SK-N-SH (cell line): Measurements from ENCODE around the gene ALDOA. TPM values are rescaled to one million over a fixed set of nuclear protein-coding genes. Genes with fewer than 3 reads are reported as not detected.

ENCODE experiments used
- CTCF ChIA-PET: fragments of 300-600, 350-600 bp; formaldehyde crosslinking; extraction: SDS; loops from one replicate; lab custom pipeline; 2021; lab: Yijun Ruan, JAX
- POLR2A ChIA-PET: fragments of 350-600 bp; sonication (Branson Sonifier 250); formaldehyde crosslinking; extraction: SDS; loops from one replicate; lab custom pipeline; 2020; ENCODE audit warnings: antibody characterized with exemption, inconsistent platforms; lab: Yijun Ruan, JAX
- DNase-seq: peaks from one replicate; pipeline ENCODE4 v3.0.0; 2012
- H2AFZ ChIP-seq: fragments of 200-600 bp; sonication (generic); 2 replicates; pipeline ENCODE4 v1.8.1; 2016; ENCODE audit warnings: antibody characterized with exemption, mild to moderate bottlenecking, low read depth
- H3F3A ChIP-seq: fragments of 200-600 bp; sonication (generic); replicated peaks from 2 replicates; pipeline ENCODE3; 2016; ENCODE audit warnings: antibody characterized with exemption, mild to moderate bottlenecking; ENCODE audit not compliant: insufficient read depth
- H3K27ac ChIP-seq, 2 experiments: fragments of 200-500 bp in 1 of 2; fragments of 200-600 bp in 1 of 2; sonication (Bioruptor generic) in 1 of 2; sonication (generic), shearing (Covaris generic) in 1 of 2; 2 replicates each; pipeline versions ENCODE4 v1.5.1 to v1.6.1; 2014 to 2016; ENCODE audit warnings: low read depth in 2 of 2, inconsistent platforms in 1 of 2, low read length in 1 of 2, mild to moderate bottlenecking in 1 of 2, mixed read lengths in 1 of 2
- H3K27me3 ChIP-seq: fragments of 200-600 bp; sonication (generic), shearing (Covaris generic); 2 replicates; pipeline ENCODE4 v1.6.1; 2016; ENCODE audit warnings: mixed run types; ENCODE audit not compliant: insufficient read depth
- H3K36me3 ChIP-seq, 2 experiments: fragments of 200-500 bp in 1 of 2; fragments of 200-600 bp in 1 of 2; sonication (Bioruptor generic) in 1 of 2; sonication (generic) in 1 of 2; replicated peaks in 1 of 2; 2 replicates each; pipeline versions ENCODE3 to v1.5.1; 2014 to 2016; ENCODE audit warnings: low read length in 1 of 2, mild to moderate bottlenecking in 1 of 2; ENCODE audit not compliant: insufficient read depth in 2 of 2, control insufficient read depth in 1 of 2
- H3K4me1 ChIP-seq, 2 experiments: fragments of 200-500 bp in 1 of 2; fragments of 200-600 bp in 1 of 2; sonication (Bioruptor generic) in 1 of 2; sonication (generic), shearing (Covaris generic) in 1 of 2; 2 replicates each; pipeline versions ENCODE4 v1.5.1 to v1.6.1; 2014 to 2016; ENCODE audit warnings: low read depth in 1 of 2, low read length in 1 of 2, mixed run types in 1 of 2; ENCODE audit not compliant: insufficient read depth in 2 of 2, control insufficient read depth in 1 of 2
- H3K4me2 ChIP-seq: fragments of 200-600 bp; sonication (generic), shearing (Covaris generic); 2 replicates; pipeline ENCODE4 v1.6.1; 2017; ENCODE audit warnings: mixed run types
- H3K4me3 ChIP-seq, 2 experiments: fragments of 200-500 bp in 1 of 2; fragments of 200-600 bp in 1 of 2; sonication (Bioruptor generic) in 1 of 2; sonication (generic), shearing (Covaris generic) in 1 of 2; 2 replicates each; pipeline versions ENCODE4 v1.5.1 to v1.8.1; 2014 to 2016; ENCODE audit warnings: low read depth in 2 of 2, inconsistent platforms in 1 of 2, low read length in 1 of 2, mild to moderate bottlenecking in 1 of 2, mixed read lengths in 1 of 2, moderate library complexity in 1 of 2
- H3K79me2 ChIP-seq: fragments of 200-600 bp; sonication (generic); 2 replicates; pipeline ENCODE4 v1.8.1; 2017; ENCODE audit warnings: mild to moderate bottlenecking; ENCODE audit not compliant: insufficient read depth
- H3K9ac ChIP-seq: fragments of 200-600 bp; sonication (generic); 2 replicates; pipeline ENCODE4 v1.6.1; 2017; ENCODE audit warnings: mixed run types
- H3K9me2 ChIP-seq: fragments of 200-600 bp; sonication (generic); 2 replicates; pipeline ENCODE4 v1.6.1; 2017; ENCODE audit warnings: mixed run types
- H3K9me3 ChIP-seq: fragments of 200-600 bp; sonication (generic); 2 replicates; pipeline ENCODE4 v1.6.1; 2017; ENCODE audit warnings: mixed run types, mild to moderate bottlenecking, moderate library complexity
- H4K20me1 ChIP-seq: fragments of 200-600 bp; sonication (generic); 2 replicates; pipeline ENCODE4 v1.6.1; 2017; ENCODE audit warnings: mild to moderate bottlenecking, mixed run types; ENCODE audit not compliant: insufficient read depth
- EZH2phosphoT487 ChIP-seq: fragments of 200-600 bp; sonication (generic); IDR thresholded peaks from 2 replicates; pipeline ENCODE4 v1.6.1; 2017; ENCODE audit warnings: low read depth, mixed run types, mild to moderate bottlenecking, antibody characterized with exemption, moderate library complexity, borderline replicate concordance
- FOSL2 ChIP-seq: IDR thresholded peaks from 2 replicates; pipeline ENCODE4 v1.4.0; 2012; ENCODE audit warnings: low read depth, mild to moderate bottlenecking, moderate library complexity, borderline replicate concordance
- FOXM1 ChIP-seq: IDR thresholded peaks from 2 replicates; pipeline ENCODE4 v1.4.0; 2012; ENCODE audit warnings: low read depth, mild to moderate bottlenecking
- GABPA ChIP-seq: IDR thresholded peaks from 2 replicates; pipeline ENCODE4 v1.4.0; 2012; ENCODE audit warnings: low read depth, mild to moderate bottlenecking
- JUND ChIP-seq: IDR thresholded peaks from 2 replicates; pipeline ENCODE4 v1.4.0; 2012
- NFIC ChIP-seq: IDR thresholded peaks from 2 replicates; pipeline ENCODE4 v1.4.0; 2012; ENCODE audit warnings: borderline replicate concordance
- NRF1 ChIP-seq: IDR thresholded peaks from 2 replicates; pipeline ENCODE4 v1.6.1; 2012; ENCODE audit warnings: low read depth, mild to moderate bottlenecking, low read length
- WGBS: methylation state at CpG from one replicate; pipeline ENCODE4 v1.1.6; 2017; ENCODE audit warnings: low lambda C conversion rate; 5-methylcytosine and 5-hydroxymethylcytosine counted together
- polyA plus RNA-seq, 3 experiments: library from polyadenylated mRNA; depleted of rRNA; stranded (reverse); fragments of >200 nt; gene quantifications; 2 replicates each; pipeline ENCODE4 v1.2.3, GENCODE V29; 2012
- TF ChIP-seq, protein P1 (sequence below): IDR thresholded peaks from 2 replicates; pipeline ENCODE4 v1.6.1; 2012; ENCODE audit warnings: mild to moderate bottlenecking, low read depth, low read length, moderate library complexity
- TF ChIP-seq, protein P2 (sequence below): fragments of 150-350 bp; IDR thresholded peaks from 2 replicates; pipeline ENCODE4 v1.6.1; 2016; ENCODE audit warnings: mild to moderate bottlenecking, low read depth, low read length
- TF ChIP-seq, protein P3 (sequence below): IDR thresholded peaks from 2 replicates; pipeline ENCODE4 v1.4.0; 2012; ENCODE audit warnings: low read depth, borderline replicate concordance

The ALDOA gene
- polyA plus RNA-seq, 1 of the 3 experiments (the other 2 are of a cell fraction) = 641 TPM

DNA sequence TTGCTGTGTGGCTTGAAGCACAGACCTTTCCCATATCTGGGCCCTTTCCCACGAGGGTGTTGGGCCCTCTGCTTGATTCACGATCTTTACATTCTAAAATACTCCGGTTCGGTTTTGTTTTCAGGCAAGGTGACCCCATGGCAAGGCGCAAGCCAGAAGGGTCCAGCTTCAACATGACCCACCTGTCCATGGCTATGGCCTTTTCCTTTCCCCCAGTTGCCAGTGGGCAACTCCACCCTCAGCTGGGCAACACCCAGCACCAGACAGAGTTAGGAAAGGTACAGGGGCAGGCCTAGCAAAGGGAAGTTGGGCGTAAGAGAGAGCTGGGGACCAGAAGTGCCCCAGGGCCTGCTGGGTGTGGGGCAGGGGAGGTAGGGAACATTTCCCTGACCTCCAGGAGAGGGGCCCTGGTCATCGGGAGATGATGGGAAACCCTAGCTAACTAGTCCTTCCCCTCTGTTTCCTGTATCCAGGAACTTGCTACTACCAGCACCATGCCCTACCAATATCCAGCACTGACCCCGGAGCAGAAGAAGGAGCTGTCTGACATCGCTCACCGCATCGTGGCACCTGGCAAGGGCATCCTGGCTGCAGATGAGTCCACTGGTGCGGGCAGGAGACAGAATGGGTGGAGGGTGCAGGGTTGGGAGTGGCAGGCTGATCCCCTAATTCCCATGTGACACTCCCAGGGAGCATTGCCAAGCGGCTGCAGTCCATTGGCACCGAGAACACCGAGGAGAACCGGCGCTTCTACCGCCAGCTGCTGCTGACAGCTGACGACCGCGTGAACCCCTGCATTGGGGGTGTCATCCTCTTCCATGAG, 1.4 kb downstream of the ALDOA start:
- H3K79me2 ChIP-seq = peaks cover 80% of the 10 kb centered on the region
- peaks cover 42 to 56% of the 10 kb centered on the region in 2 experiments for H3K36me3 ChIP-seq
- H3K27me3 ChIP-seq = no peaks in the 10 kb centered on the region
- ChIA-PET CTCF (interaction anchor here (0.6 to 6.7 kb wide), 8 partner anchors 13 to 48 kb away, joined by 3 to 68 read pairs (median 4); partner anchors contain the start of genes TBX6 and TLCD3B), POLR2A (interaction anchor here (0.7 to 5.1 kb wide), 4 partner anchors 9 to 25 kb away, joined by 3 to 57 read pairs (median 16); partner anchors contain the start of genes PPP4C and TBX6)
- WGBS = 45% methylated on average over 18 of the region's 21 CpGs
- H3K27ac ChIP-seq = peak overlapping the region; percentile 92 to 98
- H4K20me1 ChIP-seq = peaks cover 59% of the 10 kb centered on the region
- peak overlapping the region; percentile 100 for H3K4me2 ChIP-seq
- H3K4me3 ChIP-seq = peak overlapping the region; percentile 92 to 98
- TF ChIP-seq, protein P1, sequence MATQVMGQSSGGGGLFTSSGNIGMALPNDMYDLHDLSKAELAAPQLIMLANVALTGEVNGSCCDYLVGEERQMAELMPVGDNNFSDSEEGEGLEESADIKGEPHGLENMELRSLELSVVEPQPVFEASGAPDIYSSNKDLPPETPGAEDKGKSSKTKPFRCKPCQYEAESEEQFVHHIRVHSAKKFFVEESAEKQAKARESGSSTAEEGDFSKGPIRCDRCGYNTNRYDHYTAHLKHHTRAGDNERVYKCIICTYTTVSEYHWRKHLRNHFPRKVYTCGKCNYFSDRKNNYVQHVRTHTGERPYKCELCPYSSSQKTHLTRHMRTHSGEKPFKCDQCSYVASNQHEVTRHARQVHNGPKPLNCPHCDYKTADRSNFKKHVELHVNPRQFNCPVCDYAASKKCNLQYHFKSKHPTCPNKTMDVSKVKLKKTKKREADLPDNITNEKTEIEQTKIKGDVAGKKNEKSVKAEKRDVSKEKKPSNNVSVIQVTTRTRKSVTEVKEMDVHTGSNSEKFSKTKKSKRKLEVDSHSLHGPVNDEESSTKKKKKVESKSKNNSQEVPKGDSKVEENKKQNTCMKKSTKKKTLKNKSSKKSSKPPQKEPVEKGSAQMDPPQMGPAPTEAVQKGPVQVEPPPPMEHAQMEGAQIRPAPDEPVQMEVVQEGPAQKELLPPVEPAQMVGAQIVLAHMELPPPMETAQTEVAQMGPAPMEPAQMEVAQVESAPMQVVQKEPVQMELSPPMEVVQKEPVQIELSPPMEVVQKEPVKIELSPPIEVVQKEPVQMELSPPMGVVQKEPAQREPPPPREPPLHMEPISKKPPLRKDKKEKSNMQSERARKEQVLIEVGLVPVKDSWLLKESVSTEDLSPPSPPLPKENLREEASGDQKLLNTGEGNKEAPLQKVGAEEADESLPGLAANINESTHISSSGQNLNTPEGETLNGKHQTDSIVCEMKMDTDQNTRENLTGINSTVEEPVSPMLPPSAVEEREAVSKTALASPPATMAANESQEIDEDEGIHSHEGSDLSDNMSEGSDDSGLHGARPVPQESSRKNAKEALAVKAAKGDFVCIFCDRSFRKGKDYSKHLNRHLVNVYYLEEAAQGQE = no peak
- no peak for TF ChIP-seq FOXM1
- TF ChIP-seq, protein P2, sequence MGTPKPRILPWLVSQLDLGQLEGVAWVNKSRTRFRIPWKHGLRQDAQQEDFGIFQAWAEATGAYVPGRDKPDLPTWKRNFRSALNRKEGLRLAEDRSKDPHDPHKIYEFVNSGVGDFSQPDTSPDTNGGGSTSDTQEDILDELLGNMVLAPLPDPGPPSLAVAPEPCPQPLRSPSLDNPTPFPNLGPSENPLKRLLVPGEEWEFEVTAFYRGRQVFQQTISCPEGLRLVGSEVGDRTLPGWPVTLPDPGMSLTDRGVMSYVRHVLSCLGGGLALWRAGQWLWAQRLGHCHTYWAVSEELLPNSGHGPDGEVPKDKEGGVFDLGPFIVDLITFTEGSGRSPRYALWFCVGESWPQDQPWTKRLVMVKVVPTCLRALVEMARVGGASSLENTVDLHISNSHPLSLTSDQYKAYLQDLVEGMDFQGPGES = no peak
- TF ChIP-seq, protein P3, sequence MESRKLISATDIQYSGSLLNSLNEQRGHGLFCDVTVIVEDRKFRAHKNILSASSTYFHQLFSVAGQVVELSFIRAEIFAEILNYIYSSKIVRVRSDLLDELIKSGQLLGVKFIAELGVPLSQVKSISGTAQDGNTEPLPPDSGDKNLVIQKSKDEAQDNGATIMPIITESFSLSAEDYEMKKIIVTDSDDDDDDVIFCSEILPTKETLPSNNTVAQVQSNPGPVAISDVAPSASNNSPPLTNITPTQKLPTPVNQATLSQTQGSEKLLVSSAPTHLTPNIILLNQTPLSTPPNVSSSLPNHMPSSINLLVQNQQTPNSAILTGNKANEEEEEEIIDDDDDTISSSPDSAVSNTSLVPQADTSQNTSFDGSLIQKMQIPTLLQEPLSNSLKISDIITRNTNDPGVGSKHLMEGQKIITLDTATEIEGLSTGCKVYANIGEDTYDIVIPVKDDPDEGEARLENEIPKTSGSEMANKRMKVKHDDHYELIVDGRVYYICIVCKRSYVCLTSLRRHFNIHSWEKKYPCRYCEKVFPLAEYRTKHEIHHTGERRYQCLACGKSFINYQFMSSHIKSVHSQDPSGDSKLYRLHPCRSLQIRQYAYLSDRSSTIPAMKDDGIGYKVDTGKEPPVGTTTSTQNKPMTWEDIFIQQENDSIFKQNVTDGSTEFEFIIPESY = no peak
- peaks cover 56% of the 10 kb centered on the region for H3F3A ChIP-seq
- DNase-seq = peak; percentile 12
- H3K9ac ChIP-seq = peak overlapping the region; percentile 99
- H3K9me2 ChIP-seq = no peaks in the 10 kb centered on the region
- H2AFZ ChIP-seq = no peak overlapping the region
- H3K9me3 ChIP-seq = no peaks in the 10 kb centered on the region
- H3K4me1 ChIP-seq = peaks cover 36 to 39% of the 10 kb centered on the region in 2 experiments

DNA sequence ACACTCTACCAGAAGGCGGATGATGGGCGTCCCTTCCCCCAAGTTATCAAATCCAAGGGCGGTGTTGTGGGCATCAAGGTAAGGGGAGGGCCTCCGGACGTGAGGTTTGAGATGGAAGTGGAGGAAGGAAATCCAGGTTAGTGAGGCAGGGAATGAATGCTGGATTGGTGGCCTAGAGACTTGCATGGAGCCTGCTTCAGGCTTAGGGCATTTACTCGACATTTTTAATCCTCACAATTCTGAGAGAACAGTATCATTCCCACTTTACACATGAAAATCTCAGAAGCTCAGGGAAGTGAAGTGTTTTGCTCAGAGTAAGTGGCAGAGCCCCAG, 2.0 kb downstream of the ALDOA start:
- H3K79me2 ChIP-seq = peaks cover 75% of the 10 kb centered on the region
- no peak overlapping the region for H2AFZ ChIP-seq
- H3K4me2 ChIP-seq = peak overlapping the region; percentile 100
- DNase-seq = no peak
- peaks cover 59% of the 10 kb centered on the region for H4K20me1 ChIP-seq
- ChIA-PET POLR2A (no interaction called here), CTCF (interaction anchor here (0.9 to 6.7 kb wide), 5 partner anchors 9 to 47 kb away, joined by 3 to 68 read pairs (median 4); partner anchors contain the start of genes TBX6 and TLCD3B)
- 73% methylated on average over 6 of the region's 6 CpGs for WGBS
- H3K9ac ChIP-seq = peak overlapping the region; percentile 99
- peaks cover 36 to 39% of the 10 kb centered on the region in 2 experiments for H3K4me1 ChIP-seq
- peaks cover 45 to 61% of the 10 kb centered on the region in 2 experiments for H3K36me3 ChIP-seq
- peaks cover 61% of the 10 kb centered on the region for H3F3A ChIP-seq
- H3K9me2 ChIP-seq = no peaks in the 10 kb centered on the region
- peak overlapping the region in 1 of 2 experiments; percentile 4; a peak in 2 of 4 replicates for H3K27ac ChIP-seq
- no peaks in the 10 kb centered on the region for H3K27me3 ChIP-seq
- H3K9me3 ChIP-seq = no peaks in the 10 kb centered on the region
- peak overlapping the region; percentile 92 to 98 for H3K4me3 ChIP-seq
- TF ChIP-seq JUND (no peak), EZH2phosphoT487 (no peak), FOSL2 (no peak), GABPA (no peak), NRF1 (no peak), NFIC (no peak)
- TF ChIP-seq, protein P3 = no peak
- TF ChIP-seq, protein P1 = no peak
